ENCODE data around the gene STXBP3.

STXBP3 gene

GRCh38 chr1:108832929-108833328, 86.5 kb downstream of the STXBP3 start:
- no peak for FAIRE-seq
- no peak for DNase-seq (ENCODE audit: insufficient read length, low spot score)

- DNase-seq (ENCODE audit: insufficient read length, low spot score), result no peak
- no peak for FAIRE-seq
Measured at GRCh38 chr1:108841703-108842102, 95.2 kb downstream of the STXBP3 start.

GRCh38 chr1:108842525-108843181, 96.2 kb downstream of the STXBP3 start:
- FAIRE-seq, result no peak

GRCh38 chr1:108843390-108844137, 97.1 kb downstream of the STXBP3 start:
- FAIRE-seq (no peak), DNase-seq (ENCODE audit: insufficient read length, low spot score) (no peak)

More at GRCh38 chr1:108842525-108843181, 96.2 kb downstream of the STXBP3 start:
- DNase-seq (ENCODE audit: insufficient read length, low spot score), result no peak

- FAIRE-seq (no peak), DNase-seq (ENCODE audit: insufficient read length, low spot score) (no peak)
Measured at GRCh38 chr1:108845446-108845845, 99.0 kb downstream of the STXBP3 start.

GRCh38 chr1:108845991-108846390, 99.5 kb downstream of the STXBP3 start:
- no peak for DNase-seq (ENCODE audit: insufficient read length, low spot score)
- FAIRE-seq, result no peak

GRCh38 chr1:108847494-108847893, 101.0 kb downstream of the STXBP3 start:
- DNase-seq (ENCODE audit: insufficient read length, low spot score), result no peak
- no peak for FAIRE-seq

- DNase-seq (ENCODE audit: insufficient read length, low spot score) (no peak), FAIRE-seq (no peak)
Measured at GRCh38 chr1:108848806-108849205, 102.3 kb downstream of the STXBP3 start.

GRCh38 chr1:108850929-108851328, 104.5 kb downstream of the STXBP3 start:
- FAIRE-seq, result no peak
- DNase-seq (ENCODE audit: insufficient read length, low spot score), result no peak

GRCh38 chr1:108851567-108851966, 105.1 kb downstream of the STXBP3 start:
- FAIRE-seq (no peak), DNase-seq (ENCODE audit: insufficient read length, low spot score) (no peak)

- no peak for FAIRE-seq
- no peak for DNase-seq (ENCODE audit: insufficient read length, low spot score)
Measured at GRCh38 chr1:108852221-108852975, 105.9 kb downstream of the STXBP3 start.

GRCh38 chr1:108854221-108855019, 107.9 kb downstream of the STXBP3 start:
- DNase-seq (ENCODE audit: insufficient read length, low spot score), result no peak
- no peak for FAIRE-seq

GRCh38 chr1:108856994-108857393, 110.5 kb downstream of the STXBP3 start, which contains the start of gene AKNAD1:
Gene AKNAD1 (minus strand): TSS chr1:108857094. CDS start chr1:108852664, 4,430 bp downstream.
- DNase-seq (ENCODE audit: insufficient read length, low spot score), result no peak
- no peak for FAIRE-seq

- FAIRE-seq (no peak), DNase-seq (ENCODE audit: insufficient read length, low spot score) (no peak)
Measured at GRCh38 chr1:108858230-108858950, 111.9 kb downstream of the STXBP3 start.

All from HTR-8/SVneo (cell line).